K562 (cell line): ENCODE measurements around the gene CLIC3. TPM values are rescaled to one million over a fixed set of nuclear protein-coding genes. Genes with fewer than 3 reads are reported as not detected.

ENCODE experiments used
- ATAC-seq: fragments of 200-7000 bp; cut with Tn5 transposase; 3 replicates; pipeline ENCODE4 v1.9.1; 2020; ENCODE audit warnings: moderate library complexity
- BruUV-seq: library from RNA; stranded (reverse); fragments of 400-500 nt; replicated peaks from 2 replicates; lab custom pipeline; 2021; lab: Mats Ljungman, UMichigan
- CTCF ChIA-PET: fragments of 300-600 bp; formaldehyde crosslinking; extraction: SDS; loops from one replicate; lab custom pipeline; 2021; ENCODE audit warnings: low intra/inter-chr PET ratio; lab: Yijun Ruan, JAX
- POLR2A ChIA-PET: fragments of 300-600, 350-650 bp; sonication (Branson Sonifier 250); formaldehyde crosslinking; extraction: SDS; loops from one replicate; lab custom pipeline; 2021; ENCODE audit warnings: antibody characterized with exemption, inconsistent platforms; lab: Yijun Ruan, JAX
- DNase-seq, 4 experiments: peaks; one replicate each; pipeline versions ENCODE4 v3.0.0 to v3.0.0-alpha.2; 2011 to 2018; ENCODE audit warnings: low spot score in 3 of 4, mixed read lengths in 3 of 4; ENCODE audit errors: extremely low read depth in 1 of 4
- FAIRE-seq: peaks from 2 replicates; lab custom pipeline; 2011; peaks lifted over from hg19 to GRCh38; lab: Jason Lieb, UNC
- H2AFZ ChIP-seq: 2 replicates; pipeline ENCODE4 v1.6.0; 2011; ENCODE audit warnings: low read depth, low read length, control low read depth, inconsistent platforms
- H3K27ac ChIP-seq: fragments of 200-600 bp; 3 replicates; pipeline ENCODE4 v1.8.0; 2011; ENCODE audit warnings: low read depth, mild to moderate bottlenecking, control low read depth, inconsistent platforms, low read length, moderate library complexity, mixed read lengths; ENCODE audit errors: extremely low read depth
- H3K27me3 ChIP-seq, 2 experiments: fragments of 300-600 bp in 1 of 2; 2 replicates in 1 of 2; 3 replicates in 1 of 2; pipeline versions ENCODE4 v1.6.0 to v1.8.0; 2011; ENCODE audit warnings: inconsistent platforms in 2 of 2, low read length in 2 of 2, mild to moderate bottlenecking in 1 of 2, mixed read lengths in 1 of 2, moderate library complexity in 1 of 2; ENCODE audit not compliant: control insufficient read depth in 2 of 2, insufficient read depth in 2 of 2
- H3K36me3 ChIP-seq: fragments of 300-600 bp; 3 replicates; pipeline ENCODE4 v1.8.0; 2011; ENCODE audit warnings: mild to moderate bottlenecking, low read length, inconsistent platforms; ENCODE audit not compliant: control insufficient read depth, insufficient read depth
- H3K4me1 ChIP-seq, 2 experiments: fragments of 200-600 bp in 1 of 2; replicated peaks in 1 of 2; 2 replicates in 1 of 2; 3 replicates in 1 of 2; pipeline versions ENCODE4 v1.5.1 to v1.8.0; 2011; ENCODE audit warnings: inconsistent platforms in 2 of 2, low read length in 2 of 2, mild to moderate bottlenecking in 1 of 2, mixed read lengths in 1 of 2, moderate library complexity in 1 of 2; ENCODE audit not compliant: control insufficient read depth in 2 of 2, insufficient read depth in 2 of 2
- H3K4me2 ChIP-seq: 2 replicates; pipeline ENCODE4 v1.6.1; 2011; ENCODE audit warnings: low read length, control low read depth, inconsistent platforms, mixed read lengths; ENCODE audit not compliant: insufficient read depth
- H3K4me3 ChIP-seq: fragments of 200-600 bp; sonication (generic), shearing (Covaris generic); 2 replicates; pipeline ENCODE4 v1.5.1; 2016; ENCODE audit warnings: control low read depth, inconsistent platforms
- H3K79me2 ChIP-seq: fragments of 200-600 bp; 3 replicates; pipeline ENCODE4 v1.8.0; 2011; ENCODE audit warnings: low read length, inconsistent platforms; ENCODE audit not compliant: control insufficient read depth, insufficient read depth
- H3K9ac ChIP-seq, 2 experiments: 2 replicates each; pipeline versions ENCODE4 v1.6.0 to v1.6.1; 2011; ENCODE audit warnings: low read depth in 2 of 2, low read length in 2 of 2, control low read depth in 1 of 2, inconsistent platforms in 1 of 2, mild to moderate bottlenecking in 1 of 2, mixed read lengths in 1 of 2; ENCODE audit not compliant: insufficient read depth in 1 of 2
- H3K9me1 ChIP-seq: one replicate; pipeline ENCODE4 v1.6.0; 2011; ENCODE audit warnings: inconsistent platforms, mild to moderate bottlenecking, low read length, moderate library complexity; ENCODE audit not compliant: control insufficient read depth, insufficient read depth
- H3K9me3 ChIP-seq: replicated peaks from 2 replicates; pipeline ENCODE4 v1.5.1; 2011; ENCODE audit warnings: low read depth, low read length, inconsistent platforms; ENCODE audit not compliant: control insufficient read depth, insufficient read depth
- H4K20me1 ChIP-seq: replicated peaks from 2 replicates; pipeline ENCODE4 v1.6.1; 2011; ENCODE audit warnings: low read length, inconsistent platforms, mixed read lengths; ENCODE audit not compliant: control insufficient read depth, insufficient read depth
- NONO ChIP-seq, 2 experiments: fragments of 200-400 bp in 1 of 2; fragments of 450-650 bp in 1 of 2; formaldehyde crosslinking in 1 of 2; IDR thresholded peaks; 2 replicates each; pipeline ENCODE4 v1.6.1; 2017; ENCODE audit warnings: low read depth in 2 of 2, mild to moderate bottlenecking in 2 of 2, moderate library complexity in 2 of 2, low read length in 1 of 2
- TOE1 ChIP-seq, 2 experiments: fragments of 450-650 bp in 1 of 2; sonication (generic) in 1 of 2; formaldehyde crosslinking in 1 of 2; IDR thresholded peaks; 2 replicates each; pipeline versions ENCODE4 v1.7.1 to v1.8.0; 2016 to 2022; ENCODE audit warnings: borderline replicate concordance in 2 of 2, mild to moderate bottlenecking in 2 of 2, antibody characterized with exemption in 1 of 2, inconsistent platforms in 1 of 2, low read depth in 1 of 2, missing genetic modification reagents in 1 of 2, moderate library complexity in 1 of 2
- VEZF1 ChIP-seq: fragments of 200-800 bp; sonication (Bioruptor generic); IDR thresholded peaks from 2 replicates; pipeline ENCODE4 v1.6.1; 2017; ENCODE audit warnings: missing genetic modification characterization, missing compliant biosample characterization
- WGBS: fragments of 100-300 bp; shearing (Covaris generic); methylation state at CpG from one replicate; pipeline ENCODE4 v1.1.6; 2016; ENCODE audit warnings: low coverage, mixed read lengths; ENCODE audit not compliant: insufficient coverage; ENCODE audit errors: missing lambda C conversion rate; 5-methylcytosine and 5-hydroxymethylcytosine counted together
- in situ Hi-C: fragments of 300-500 bp; cut with MboI; formaldehyde crosslinking; loops from 4 replicates; pipeline ENCODE4 v1.15.0; 2018; ENCODE audit warnings: inconsistent platforms, mixed read lengths
- intact Hi-C: fragments of 100-400 bp; cut with micrococcal nuclease; formaldehyde crosslinking; loops from 2 replicates; pipeline ENCODE4 v1.14.2; 2022
- polyA plus RNA-seq, 8 experiments: library from polyadenylated mRNA; depleted of rRNA in 4 of 8; stranded (reverse) in 5 of 8; unstranded in 3 of 8; fragments of >200 nt; fragmentation: Nextera tagmentation in 2 of 8; fragmentation: Illumina TruSeq in 1 of 8; extraction: Ambion mirVana in 2 of 8; extraction: Trizol in 1 of 8; gene quantifications; 2 replicates each; pipeline versions ENCODE4 v1.2.1 to v1.2.3, GENCODE V29; 2011 to 2014; ENCODE audit warnings: inconsistent platforms in 1 of 8, missing spikeins in 1 of 8
- total RNA-seq, 7 experiments: library from RNA; depleted of rRNA in 6 of 7; stranded (reverse); fragments of >200 nt in 6 of 7; fragmentation: Illumina TruSeq in 2 of 7; extraction: Trizol in 2 of 7; gene quantifications; 2 replicates each; pipeline versions ENCODE4 v1.2.1 to v1.2.3, GENCODE V29; 2011 to 2021; ENCODE audit warnings: low replicate concordance in 1 of 7
- TF ChIP-seq, protein P1 (sequence below): fragments of 450-650 bp; IDR thresholded peaks from 2 replicates; pipeline ENCODE4 v1.6.1; 2016; ENCODE audit warnings: mild to moderate bottlenecking, moderate library complexity

The CLIC3 gene
- total and polyA plus RNA-seq, 9 of the 15 experiments (the other 6 are each of a cell fraction or from before 2014, with no cell fraction given): 0.27 to 0.29 TPM; not detected in 7

GRCh38 chr9:137007108-137007815 is 10.9 kb upstream of the CLIC3 start:
- FAIRE-seq (no peak), DNase-seq (no peak), ATAC-seq (no peak; the same call in 2 of the 3 replicates)
- CTCF ChIA-PET: no interaction called here
- no TSS peak for BruUV-seq
- Histone ChIP-seq H3K27me3 (no peaks in the 10 kb centered on the region), H3K36me3 (no peaks in the 10 kb centered on the region), H3K4me1 (peaks cover 0 to 56% of the 10 kb centered on the region in 2 experiments; a peak in 2 of 5 replicates), H3K9me3 (0 out of 2 replicates have a peak, but pooled peaks cover 1% of the 10 kb centered on the region), H3K4me3 (no peak overlapping the region), H4K20me1 (no peaks in the 10 kb centered on the region), H3K27ac (no peak overlapping the region), H3K9ac (peak overlapping the region in 1 of 2 experiments; percentile 36; a peak in 2 of 4 replicates), H3K4me2 (no peak overlapping the region), H3K9me1 (no peaks in the 10 kb centered on the region), H2AFZ (no peak overlapping the region), H3K79me2 (no peaks in the 10 kb centered on the region)
- WGBS: 30% methylated on average over 23 of the region's 30 CpGs
- intact Hi-C loops: no loop called here
- POLR2A ChIA-PET: interaction anchor here (0.5 to 1.4 kb wide), 3 partner anchors 11 to 234 kb away, joined by 3 to 4 read pairs (median 3); partner anchors contain the start of genes PAXX and TUBB4B
- in situ Hi-C loops: no loop called here
- TF ChIP-seq NONO (IDR thresholded peaks at IDR 0.05; ENCODE audit: low read depth in 2 of 2, low read length in 1 of 2) (no peak), TOE1 (IDR thresholded peaks at IDR 0.05; ENCODE audit: borderline replicate concordance) (no peak), TOE1 (CRISPR knock-in tag; IDR thresholded peaks at IDR 0.05; ENCODE audit: borderline replicate concordance, low read depth) (no peak), VEZF1 (no peak)
- TF ChIP-seq, protein P1, sequence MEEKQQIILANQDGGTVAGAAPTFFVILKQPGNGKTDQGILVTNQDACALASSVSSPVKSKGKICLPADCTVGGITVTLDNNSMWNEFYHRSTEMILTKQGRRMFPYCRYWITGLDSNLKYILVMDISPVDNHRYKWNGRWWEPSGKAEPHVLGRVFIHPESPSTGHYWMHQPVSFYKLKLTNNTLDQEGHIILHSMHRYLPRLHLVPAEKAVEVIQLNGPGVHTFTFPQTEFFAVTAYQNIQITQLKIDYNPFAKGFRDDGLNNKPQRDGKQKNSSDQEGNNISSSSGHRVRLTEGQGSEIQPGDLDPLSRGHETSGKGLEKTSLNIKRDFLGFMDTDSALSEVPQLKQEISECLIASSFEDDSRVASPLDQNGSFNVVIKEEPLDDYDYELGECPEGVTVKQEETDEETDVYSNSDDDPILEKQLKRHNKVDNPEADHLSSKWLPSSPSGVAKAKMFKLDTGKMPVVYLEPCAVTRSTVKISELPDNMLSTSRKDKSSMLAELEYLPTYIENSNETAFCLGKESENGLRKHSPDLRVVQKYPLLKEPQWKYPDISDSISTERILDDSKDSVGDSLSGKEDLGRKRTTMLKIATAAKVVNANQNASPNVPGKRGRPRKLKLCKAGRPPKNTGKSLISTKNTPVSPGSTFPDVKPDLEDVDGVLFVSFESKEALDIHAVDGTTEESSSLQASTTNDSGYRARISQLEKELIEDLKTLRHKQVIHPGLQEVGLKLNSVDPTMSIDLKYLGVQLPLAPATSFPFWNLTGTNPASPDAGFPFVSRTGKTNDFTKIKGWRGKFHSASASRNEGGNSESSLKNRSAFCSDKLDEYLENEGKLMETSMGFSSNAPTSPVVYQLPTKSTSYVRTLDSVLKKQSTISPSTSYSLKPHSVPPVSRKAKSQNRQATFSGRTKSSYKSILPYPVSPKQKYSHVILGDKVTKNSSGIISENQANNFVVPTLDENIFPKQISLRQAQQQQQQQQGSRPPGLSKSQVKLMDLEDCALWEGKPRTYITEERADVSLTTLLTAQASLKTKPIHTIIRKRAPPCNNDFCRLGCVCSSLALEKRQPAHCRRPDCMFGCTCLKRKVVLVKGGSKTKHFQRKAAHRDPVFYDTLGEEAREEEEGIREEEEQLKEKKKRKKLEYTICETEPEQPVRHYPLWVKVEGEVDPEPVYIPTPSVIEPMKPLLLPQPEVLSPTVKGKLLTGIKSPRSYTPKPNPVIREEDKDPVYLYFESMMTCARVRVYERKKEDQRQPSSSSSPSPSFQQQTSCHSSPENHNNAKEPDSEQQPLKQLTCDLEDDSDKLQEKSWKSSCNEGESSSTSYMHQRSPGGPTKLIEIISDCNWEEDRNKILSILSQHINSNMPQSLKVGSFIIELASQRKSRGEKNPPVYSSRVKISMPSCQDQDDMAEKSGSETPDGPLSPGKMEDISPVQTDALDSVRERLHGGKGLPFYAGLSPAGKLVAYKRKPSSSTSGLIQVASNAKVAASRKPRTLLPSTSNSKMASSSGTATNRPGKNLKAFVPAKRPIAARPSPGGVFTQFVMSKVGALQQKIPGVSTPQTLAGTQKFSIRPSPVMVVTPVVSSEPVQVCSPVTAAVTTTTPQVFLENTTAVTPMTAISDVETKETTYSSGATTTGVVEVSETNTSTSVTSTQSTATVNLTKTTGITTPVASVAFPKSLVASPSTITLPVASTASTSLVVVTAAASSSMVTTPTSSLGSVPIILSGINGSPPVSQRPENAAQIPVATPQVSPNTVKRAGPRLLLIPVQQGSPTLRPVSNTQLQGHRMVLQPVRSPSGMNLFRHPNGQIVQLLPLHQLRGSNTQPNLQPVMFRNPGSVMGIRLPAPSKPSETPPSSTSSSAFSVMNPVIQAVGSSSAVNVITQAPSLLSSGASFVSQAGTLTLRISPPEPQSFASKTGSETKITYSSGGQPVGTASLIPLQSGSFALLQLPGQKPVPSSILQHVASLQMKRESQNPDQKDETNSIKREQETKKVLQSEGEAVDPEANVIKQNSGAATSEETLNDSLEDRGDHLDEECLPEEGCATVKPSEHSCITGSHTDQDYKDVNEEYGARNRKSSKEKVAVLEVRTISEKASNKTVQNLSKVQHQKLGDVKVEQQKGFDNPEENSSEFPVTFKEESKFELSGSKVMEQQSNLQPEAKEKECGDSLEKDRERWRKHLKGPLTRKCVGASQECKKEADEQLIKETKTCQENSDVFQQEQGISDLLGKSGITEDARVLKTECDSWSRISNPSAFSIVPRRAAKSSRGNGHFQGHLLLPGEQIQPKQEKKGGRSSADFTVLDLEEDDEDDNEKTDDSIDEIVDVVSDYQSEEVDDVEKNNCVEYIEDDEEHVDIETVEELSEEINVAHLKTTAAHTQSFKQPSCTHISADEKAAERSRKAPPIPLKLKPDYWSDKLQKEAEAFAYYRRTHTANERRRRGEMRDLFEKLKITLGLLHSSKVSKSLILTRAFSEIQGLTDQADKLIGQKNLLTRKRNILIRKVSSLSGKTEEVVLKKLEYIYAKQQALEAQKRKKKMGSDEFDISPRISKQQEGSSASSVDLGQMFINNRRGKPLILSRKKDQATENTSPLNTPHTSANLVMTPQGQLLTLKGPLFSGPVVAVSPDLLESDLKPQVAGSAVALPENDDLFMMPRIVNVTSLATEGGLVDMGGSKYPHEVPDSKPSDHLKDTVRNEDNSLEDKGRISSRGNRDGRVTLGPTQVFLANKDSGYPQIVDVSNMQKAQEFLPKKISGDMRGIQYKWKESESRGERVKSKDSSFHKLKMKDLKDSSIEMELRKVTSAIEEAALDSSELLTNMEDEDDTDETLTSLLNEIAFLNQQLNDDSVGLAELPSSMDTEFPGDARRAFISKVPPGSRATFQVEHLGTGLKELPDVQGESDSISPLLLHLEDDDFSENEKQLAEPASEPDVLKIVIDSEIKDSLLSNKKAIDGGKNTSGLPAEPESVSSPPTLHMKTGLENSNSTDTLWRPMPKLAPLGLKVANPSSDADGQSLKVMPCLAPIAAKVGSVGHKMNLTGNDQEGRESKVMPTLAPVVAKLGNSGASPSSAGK: no peak
